ENCODE results near the gene MIB1.

GRCh38 chr18:21815101-21815500 is 74.5 kb downstream of the MIB1 start:
- TF ChIP-seq SIN3A (IDR thresholded peaks at IDR 0.05; ENCODE audit: borderline replicate concordance, insufficient read depth, low read depth, low read length), result no peak
- TF ChIP-seq CTCF (IDR thresholded peaks at IDR 0.05), result no peak
